ENCODE results near the gene HTT. TPM values are rescaled to one million over a fixed set of nuclear protein-coding genes. Genes with fewer than 3 reads are reported as not detected.

Gene HTT
- total RNA-seq, 1 donor from 2014 or later: 65.2 TPM

- no peak overlapping the region for H3K9ac ChIP-seq (ENCODE audit: low read length)
- no peaks in the 10 kb centered on the region for H3K9me3 ChIP-seq (ENCODE audit: insufficient read depth, low read depth, low read length)
- H3K36me3 ChIP-seq (ENCODE audit: insufficient read depth, low read length): peaks cover 47% of the 10 kb centered on the region
- H3K79me2 ChIP-seq (ENCODE audit: insufficient read depth, low read length): no peaks in the 10 kb centered on the region
- no peaks in the 10 kb centered on the region for H3K27me3 ChIP-seq (ENCODE audit: insufficient read depth, low read length)
- Mint-ChIP-seq H3K36me3 (ENCODE audit: low read depth, unreplicated experiment) (peaks cover 23% of the 10 kb centered on the region), H3K27me3 (ENCODE audit: low read depth, unreplicated experiment) (no peaks in the 10 kb centered on the region), H3K27ac (ENCODE audit: unreplicated experiment) (no peak overlapping the region), H3K9me3 (ENCODE audit: unreplicated experiment) (no peaks in the 10 kb centered on the region), H3K4me3 (ENCODE audit: unreplicated experiment) (no peak overlapping the region), H3K4me1 (ENCODE audit: low read depth, unreplicated experiment) (no peaks in the 10 kb centered on the region)
- FAIRE-seq (no peak), DNase-seq (ENCODE audit: low read depth) (no peak)
- TF ChIP-seq CTCF (IDR thresholded peaks at IDR 0.05; ENCODE audit: insufficient read depth, low read depth, low read length) (no peak), EZH2 (IDR thresholded peaks at IDR 0.05; ENCODE audit: insufficient read depth, low read length) (no peak)
- no peak overlapping the region for H2AFZ ChIP-seq (ENCODE audit: low read depth, low read length)
- no peak overlapping the region for H3K4me2 ChIP-seq (ENCODE audit: low read length)
- H3K4me3 ChIP-seq (ENCODE audit: insufficient read depth, low read depth, low read length): no peak overlapping the region
- no peak overlapping the region for H3K27ac ChIP-seq (ENCODE audit: low read depth, low read length)
- no peaks in the 10 kb centered on the region for H4K20me1 ChIP-seq (ENCODE audit: insufficient read depth, low read length)
- H3K4me1 ChIP-seq (ENCODE audit: insufficient read depth, low read length): no peaks in the 10 kb centered on the region
Observed at GRCh38 chr4:3210467-3210866, 136.0 kb downstream of the HTT start.

DNA sequence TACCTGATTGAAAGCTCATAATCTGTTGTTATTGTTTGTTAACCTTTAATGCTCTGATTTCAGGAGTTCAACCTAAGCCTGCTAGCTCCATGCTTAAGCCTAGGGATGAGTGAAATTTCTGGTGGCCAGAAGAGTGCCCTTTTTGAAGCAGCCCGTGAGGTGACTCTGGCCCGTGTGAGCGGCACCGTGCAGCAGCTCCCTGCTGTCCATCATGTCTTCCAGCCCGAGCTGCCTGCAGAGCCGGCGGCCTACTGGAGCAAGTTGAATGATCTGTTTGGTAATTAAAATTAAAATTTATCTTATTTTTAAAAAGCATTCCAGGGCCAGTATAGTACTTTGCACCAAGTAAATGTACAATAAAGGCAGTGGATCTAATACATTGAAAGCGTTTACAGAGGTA, 137.4 kb downstream of the HTT start:
- Histone ChIP-seq H3K36me3 (ENCODE audit: insufficient read depth, low read length) (peaks cover 53% of the 10 kb centered on the region), H2AFZ (ENCODE audit: low read depth, low read length) (no peak overlapping the region), H3K9me3 (ENCODE audit: insufficient read depth, low read depth, low read length) (no peaks in the 10 kb centered on the region), H3K9ac (ENCODE audit: low read length) (no peak overlapping the region), H3K27me3 (ENCODE audit: insufficient read depth, low read length) (no peaks in the 10 kb centered on the region), H3K4me2 (ENCODE audit: low read length) (no peak overlapping the region), H3K27ac (ENCODE audit: low read depth, low read length) (no peak overlapping the region), H3K4me3 (ENCODE audit: insufficient read depth, low read depth, low read length) (no peak overlapping the region), H3K79me2 (ENCODE audit: insufficient read depth, low read length) (no peaks in the 10 kb centered on the region), H4K20me1 (ENCODE audit: insufficient read depth, low read length) (no peaks in the 10 kb centered on the region), H3K4me1 (ENCODE audit: insufficient read depth, low read length) (no peaks in the 10 kb centered on the region)
- no peak for TF ChIP-seq CTCF (IDR thresholded peaks at IDR 0.05; ENCODE audit: insufficient read depth, low read depth, low read length)
- TF ChIP-seq EZH2 (IDR thresholded peaks at IDR 0.05; ENCODE audit: insufficient read depth, low read length): no peak
- Mint-ChIP-seq H3K27me3 (ENCODE audit: low read depth, unreplicated experiment) (no peaks in the 10 kb centered on the region), H3K9me3 (ENCODE audit: unreplicated experiment) (no peaks in the 10 kb centered on the region), H3K36me3 (ENCODE audit: low read depth, unreplicated experiment) (peaks cover 26% of the 10 kb centered on the region), H3K4me1 (ENCODE audit: low read depth, unreplicated experiment) (no peaks in the 10 kb centered on the region), H3K27ac (ENCODE audit: unreplicated experiment) (no peak overlapping the region), H3K4me3 (ENCODE audit: unreplicated experiment) (no peak overlapping the region)
- no peak for DNase-seq (ENCODE audit: low read depth)
- FAIRE-seq: no peak

GRCh38 chr4:3212391-3213105, 138.1 kb downstream of the HTT start:
- TF ChIP-seq CTCF (IDR thresholded peaks at IDR 0.05; ENCODE audit: insufficient read depth, low read depth, low read length) (no peak), EZH2 (IDR thresholded peaks at IDR 0.05; ENCODE audit: insufficient read depth, low read length) (no peak)
- FAIRE-seq (no peak), DNase-seq (ENCODE audit: low read depth) (no peak)
- H3K36me3 ChIP-seq (ENCODE audit: insufficient read depth, low read length): peaks cover 51% of the 10 kb centered on the region
- H3K9me3 ChIP-seq (ENCODE audit: insufficient read depth, low read depth, low read length): no peaks in the 10 kb centered on the region
- no peaks in the 10 kb centered on the region for H3K4me1 ChIP-seq (ENCODE audit: insufficient read depth, low read length)
- no peak overlapping the region for H3K4me3 ChIP-seq (ENCODE audit: insufficient read depth, low read depth, low read length)
- H3K9ac ChIP-seq (ENCODE audit: low read length): no peak overlapping the region
- Mint-ChIP-seq H3K4me3 (ENCODE audit: unreplicated experiment) (no peak overlapping the region), H3K36me3 (ENCODE audit: low read depth, unreplicated experiment) (peaks cover 24% of the 10 kb centered on the region), H3K4me1 (ENCODE audit: low read depth, unreplicated experiment) (no peaks in the 10 kb centered on the region), H3K27ac (ENCODE audit: unreplicated experiment) (no peak overlapping the region), H3K27me3 (ENCODE audit: low read depth, unreplicated experiment) (no peaks in the 10 kb centered on the region), H3K9me3 (ENCODE audit: unreplicated experiment) (no peaks in the 10 kb centered on the region)
- H3K4me2 ChIP-seq (ENCODE audit: low read length): no peak overlapping the region
- no peak overlapping the region for H2AFZ ChIP-seq (ENCODE audit: low read depth, low read length)
- no peaks in the 10 kb centered on the region for H3K79me2 ChIP-seq (ENCODE audit: insufficient read depth, low read length)
- H3K27ac ChIP-seq (ENCODE audit: low read depth, low read length): no peak overlapping the region
- H3K27me3 ChIP-seq (ENCODE audit: insufficient read depth, low read length): no peaks in the 10 kb centered on the region
- no peaks in the 10 kb centered on the region for H4K20me1 ChIP-seq (ENCODE audit: insufficient read depth, low read length)

Data from astrocyte (in vitro differentiated cells and primary cell).